ENCODE data around the gene ACO2. TPM values are rescaled to one million over a fixed set of nuclear protein-coding genes. Genes with fewer than 3 reads are reported as not detected.
A peak's percentile ranks its signal among the peaks of the same experiment; 100 is the strongest.

The ACO2 gene
- total and polyA plus RNA-seq, 10 of the 15 experiments (the other 5 are each of a cell fraction or from before 2014, with no cell fraction given), result 21.4 to 214 (median 88.5) TPM

GRCh38 chr22:41525450-41526225 lies 56.7 kb downstream of the ACO2 start:
- RAD21 ChIA-PET (ENCODE audit: unreplicated experiment), result interaction anchor here (2.4 to 3.4 kb wide), 2 partner anchors 122 to 123 kb away, joined by 15 to 46 read pairs; no protein-coding TSS in a partner anchor
- Histone ChIP-seq H4K20me1 (ENCODE audit: control insufficient read depth, insufficient read depth) (no peaks in the 10 kb centered on the region), H3K4me2 (ENCODE audit: control insufficient read depth, insufficient read depth) (no peak overlapping the region), H3K79me2 (ENCODE audit: control insufficient read depth, insufficient read depth, low read length) (no peaks in the 10 kb centered on the region), H3K27ac (ENCODE audit: control insufficient read depth, insufficient read depth) (no peak overlapping the region), H3K9me3 (replicated peaks; ENCODE audit: control insufficient read depth, insufficient read depth, low read length) (no peaks in the 10 kb centered on the region), H2AFZ (ENCODE audit: control insufficient read depth, low read depth, low read length) (no peak overlapping the region), H3K36me3 (ENCODE audit: control insufficient read depth in 2 of 2, insufficient read depth in 2 of 2, low read length in 1 of 2) (peaks cover 44 to 58% of the 10 kb centered on the region in 2 experiments; a peak in 3 of 4 replicates), H3K4me1 (ENCODE audit: control insufficient read depth, insufficient read depth, low read length) (no peaks in the 10 kb centered on the region), H3K9ac (ENCODE audit: control insufficient read depth, insufficient read depth, low read length) (no peak overlapping the region), H3K27me3 (replicated peaks in 1 of 2; ENCODE audit: control insufficient read depth in 2 of 2, insufficient read depth in 2 of 2, low read length in 1 of 2) (no peaks in the 10 kb centered on the region), H3K4me3 (no peak overlapping the region)
- SMC1A ChIA-PET (ENCODE audit: uncharacterized antibody, unreplicated experiment), result interaction anchor here (0.6 to 3.4 kb wide), 2 partner anchors 50 to 123 kb away, joined by 3 to 27 read pairs; no protein-coding TSS in a partner anchor
- intact Hi-C loops (cut with micrococcal nuclease; ENCODE audit: unreplicated experiment), result no loop called here
- no peak for FAIRE-seq
- ATAC-seq, result no peak
- in situ Hi-C loops (cut with MboI), result no loop called here
- DNase-seq (ENCODE audit: low read depth, low spot score), result no peak
- TF ChIP-seq ZZZ3 (IDR thresholded peaks at IDR 0.05; ENCODE audit: control insufficient read depth, insufficient read length, low read depth) (no peak), POLR2A (IDR thresholded peaks at IDR 0.05; ENCODE audit: low read depth, low read length) (peak; percentile 52; the same call in 1 of the 2 replicates)
- CTCF ChIA-PET, result interaction anchor here (0.6 to 7.3 kb wide), 5 partner anchors 12 to 998 kb away, joined by 3 to 105 read pairs (median 4); partner anchors contain the start of genes ACO2 and PHF5A
- WGBS (ENCODE audit: insufficient coverage, insufficient replicate concordance, low lambda C conversion rate, missing lambda C conversion rate), result 85% methylated on average over 13 of the region's 13 CpGs
- POLR2A ChIA-PET, result interaction anchor here (1.1 kb wide), 1 partner anchor 57 kb away, joined by 3 read pairs; the partner anchor contains the start of genes ACO2 and PHF5A
- BruUV-seq (replicated peaks), result no TSS peak

GRCh38 chr22:41526226-41526829 lies 57.4 kb downstream of the ACO2 start:
- no peak overlapping the region for H3K27ac ChIP-seq (ENCODE audit: control insufficient read depth, insufficient read depth)
- peaks cover 47 to 60% of the 10 kb centered on the region in 2 experiments for H3K36me3 ChIP-seq (ENCODE audit: control insufficient read depth in 2 of 2, insufficient read depth in 2 of 2, low read length in 1 of 2)

More at GRCh38 chr22:41526226-41526829, 57.4 kb downstream of the ACO2 start:
- Histone ChIP-seq H3K9me3 (replicated peaks; ENCODE audit: control insufficient read depth, insufficient read depth, low read length) (no peaks in the 10 kb centered on the region), H3K27me3 (replicated peaks in 1 of 2; ENCODE audit: control insufficient read depth in 2 of 2, insufficient read depth in 2 of 2, low read length in 1 of 2) (no peaks in the 10 kb centered on the region), H3K4me2 (ENCODE audit: control insufficient read depth, insufficient read depth) (no peak overlapping the region), H3K9ac (ENCODE audit: control insufficient read depth, insufficient read depth, low read length) (no peak overlapping the region), H2AFZ (ENCODE audit: control insufficient read depth, low read depth, low read length) (no peak overlapping the region), H3K4me1 (ENCODE audit: control insufficient read depth, insufficient read depth, low read length) (no peaks in the 10 kb centered on the region), H4K20me1 (ENCODE audit: control insufficient read depth, insufficient read depth) (no peaks in the 10 kb centered on the region; the same call in 1 of the 2 replicates), H3K4me3 (no peak overlapping the region), H3K79me2 (ENCODE audit: control insufficient read depth, insufficient read depth, low read length) (no peaks in the 10 kb centered on the region)
- ATAC-seq, result peak; percentile 10
- FAIRE-seq, result no peak
- SMC1A ChIA-PET (ENCODE audit: uncharacterized antibody, unreplicated experiment), result interaction anchor here (0.6 to 3.4 kb wide), 5 partner anchors 63 to 128 kb away, joined by 3 to 27 read pairs (median 3); partner anchors contain the start of gene PMM1
- WGBS (ENCODE audit: insufficient coverage, insufficient replicate concordance, low lambda C conversion rate, missing lambda C conversion rate), result 55% methylated on average over 12 of the region's 12 CpGs
- RAD21 ChIA-PET (ENCODE audit: unreplicated experiment), result interaction anchor here (0.8 to 3.4 kb wide), 2 partner anchors 9 to 123 kb away, joined by 3 to 46 read pairs; no protein-coding TSS in a partner anchor
- no peak for DNase-seq (ENCODE audit: low read depth, low spot score)
- POLR2A ChIA-PET, result no interaction called here
- in situ Hi-C loops (cut with MboI) (no loop called here), intact Hi-C loops (cut with micrococcal nuclease; ENCODE audit: unreplicated experiment) (no loop called here)
- CTCF ChIA-PET, result interaction anchor here (0.7 to 7.3 kb wide), 15 partner anchors 8 to 130 kb away, joined by 3 to 105 read pairs (median 4); partner anchors contain the start of genes ACO2, DESI1, PHF5A and PMM1
- BruUV-seq (replicated peaks), result no TSS peak
- 0 out of 3 replicates have a peak, but pooled peaks have one; percentile 42 for TF ChIP-seq POU2F2 (IDR thresholded peaks at IDR 0.05; ENCODE audit: borderline replicate concordance, low read depth, low read length)
- 0 out of 2 replicates have a peak, but pooled peaks have one; percentile 21 for TF ChIP-seq PML (IDR thresholded peaks at IDR 0.05; ENCODE audit: low read length)
- TF ChIP-seq SREBF1 (IDR thresholded peaks at IDR 0.05; ENCODE audit: low read length), result no peak

Data from GM12878 (cell line).